Endothelial cell of umbilical vein (primary cell): ENCODE data around the gene SH2D3C.

Experiments
- EZH2 ChIP-seq: IDR thresholded peaks from 2 replicates; pipeline ENCODE4 v1.6.1; 2012; ENCODE audit warnings: borderline replicate concordance, low read depth, mild to moderate bottlenecking, moderate library complexity, low read length, inconsistent platforms; ENCODE audit not compliant: severe bottlenecking
- POLR2AphosphoS5 ChIP-seq: IDR thresholded peaks from 2 replicates; pipeline ENCODE4 v1.6.1; 2012; ENCODE audit warnings: low read depth, mild to moderate bottlenecking, control low read depth, low read length, moderate library complexity; ENCODE audit not compliant: insufficient read depth
- TF ChIP-seq, protein P1 (sequence below), 2 donors: IDR thresholded peaks; 1 replicate in 1 of 2; 2 replicates in 1 of 2; pipeline ENCODE4 v1.5.1; 2011; ENCODE audit warnings: low read length in 2 of 2, mild to moderate bottlenecking in 2 of 2, moderate library complexity in 2 of 2, control low read depth in 1 of 2, inconsistent platforms in 1 of 2, low read depth in 1 of 2; ENCODE audit not compliant: insufficient read depth in 1 of 2; ENCODE audit errors: extremely low read depth in 1 of 2
- TF ChIP-seq, protein P2 (sequence below): IDR thresholded peaks from 2 replicates; pipeline ENCODE4 v1.6.1; 2011; ENCODE audit not compliant: insufficient read depth, insufficient read length

DNA sequence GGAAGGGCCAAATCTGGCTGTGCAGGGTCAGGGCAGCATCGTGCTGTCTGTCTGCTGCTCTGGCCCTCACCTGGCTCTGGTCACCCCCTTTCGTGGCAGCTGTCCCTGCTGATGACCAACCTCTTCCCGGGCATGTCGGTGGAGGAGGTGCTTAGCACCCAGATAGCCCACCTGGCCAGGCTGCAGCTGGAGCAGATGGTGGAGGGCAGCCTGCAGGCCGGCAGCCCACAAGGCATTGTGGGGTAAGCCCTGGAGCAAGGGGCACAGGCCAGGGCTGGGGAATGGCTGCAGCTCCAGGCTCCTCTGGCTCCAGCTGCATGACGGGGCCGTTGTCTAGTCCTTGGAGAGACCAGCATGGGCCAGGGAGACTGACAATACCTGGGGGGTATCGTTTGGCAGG is 51.6 kb downstream of the SH2D3C start:
- TF ChIP-seq POLR2AphosphoS5, result no peak
- TF ChIP-seq, protein P1, sequence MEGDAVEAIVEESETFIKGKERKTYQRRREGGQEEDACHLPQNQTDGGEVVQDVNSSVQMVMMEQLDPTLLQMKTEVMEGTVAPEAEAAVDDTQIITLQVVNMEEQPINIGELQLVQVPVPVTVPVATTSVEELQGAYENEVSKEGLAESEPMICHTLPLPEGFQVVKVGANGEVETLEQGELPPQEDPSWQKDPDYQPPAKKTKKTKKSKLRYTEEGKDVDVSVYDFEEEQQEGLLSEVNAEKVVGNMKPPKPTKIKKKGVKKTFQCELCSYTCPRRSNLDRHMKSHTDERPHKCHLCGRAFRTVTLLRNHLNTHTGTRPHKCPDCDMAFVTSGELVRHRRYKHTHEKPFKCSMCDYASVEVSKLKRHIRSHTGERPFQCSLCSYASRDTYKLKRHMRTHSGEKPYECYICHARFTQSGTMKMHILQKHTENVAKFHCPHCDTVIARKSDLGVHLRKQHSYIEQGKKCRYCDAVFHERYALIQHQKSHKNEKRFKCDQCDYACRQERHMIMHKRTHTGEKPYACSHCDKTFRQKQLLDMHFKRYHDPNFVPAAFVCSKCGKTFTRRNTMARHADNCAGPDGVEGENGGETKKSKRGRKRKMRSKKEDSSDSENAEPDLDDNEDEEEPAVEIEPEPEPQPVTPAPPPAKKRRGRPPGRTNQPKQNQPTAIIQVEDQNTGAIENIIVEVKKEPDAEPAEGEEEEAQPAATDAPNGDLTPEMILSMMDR (IDR thresholded peaks at IDR 0.05; ENCODE audit: extremely low read depth in 1 of 2, insufficient read depth in 1 of 2, low read depth in 1 of 2, low read length in 2 of 2), result no peak
- TF ChIP-seq, protein P2, sequence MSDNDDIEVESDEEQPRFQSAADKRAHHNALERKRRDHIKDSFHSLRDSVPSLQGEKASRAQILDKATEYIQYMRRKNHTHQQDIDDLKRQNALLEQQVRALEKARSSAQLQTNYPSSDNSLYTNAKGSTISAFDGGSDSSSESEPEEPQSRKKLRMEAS, result no peak
- no peak for TF ChIP-seq EZH2
